B cell (primary cell): ENCODE results near the gene RIBC2. TPM values are rescaled to one million over a fixed set of nuclear protein-coding genes. Genes with fewer than 3 reads are reported as not detected.
"Not testable (repeated sequence)": the region's sequence is repeated elsewhere in the genome, so short reads cannot be mapped to it uniquely, and the experiment has no call there.

Experiments
- ATAC-seq: fragments of 200-7000 bp; cut with Tn5 transposase; one replicate; pipeline ENCODE4 v1.10.0; 2021; ENCODE audit warnings: low read depth, mild to moderate bottlenecking, moderate number of reproducible peaks, moderate library complexity
- CTCF ChIA-PET: fragments of 350-600 bp; sonication (Branson Sonifier 250); formaldehyde crosslinking; loops from one replicate; lab custom pipeline; 2021; ENCODE audit warnings: antibody characterized with exemption, inconsistent platforms; lab: Charles Lee
- POLR2A ChIA-PET: fragments of 350-600 bp; sonication (Branson Sonifier 250); formaldehyde crosslinking; loops from one replicate; lab custom pipeline; 2021; ENCODE audit warnings: antibody characterized with exemption; lab: Charles Lee
- DNase-seq: peaks from one replicate; pipeline ENCODE4 v3.0.0; 2013
- H2AFZ ChIP-seq: 2 replicates; pipeline ENCODE4 v1.6.1; 2012; ENCODE audit warnings: mild to moderate bottlenecking, low read depth, low read length; ENCODE audit not compliant: insufficient read depth, poor library complexity, severe bottlenecking
- H3K27ac ChIP-seq, 2 donors: 1 replicate in 1 of 2; 2 replicates in 1 of 2; pipeline ENCODE4 v1.5.1; 2012 to 2013; ENCODE audit warnings: low read length in 2 of 2, mild to moderate bottlenecking in 2 of 2, moderate library complexity in 1 of 2
- H3K27me3 ChIP-seq, 4 experiments: fragments of 200-600 bp in 1 of 4; sonication (generic) in 1 of 4; replicated peaks in 1 of 4; 1 replicate in 2 of 4; 2 replicates in 2 of 4; pipeline versions ENCODE4 v1.6.1 to v1.7.0; 2013 to 2016; ENCODE audit warnings: low read length in 3 of 4, mild to moderate bottlenecking in 2 of 4, mixed read lengths in 1 of 4, moderate library complexity in 1 of 4; ENCODE audit not compliant: insufficient read depth in 4 of 4, control insufficient read depth in 3 of 4; ENCODE audit errors: control extremely low read depth in 1 of 4
- H3K36me3 ChIP-seq, 2 experiments: replicated peaks in 1 of 2; 1 replicate in 1 of 2; 2 replicates in 1 of 2; pipeline versions ENCODE4 v1.6.1 to v1.7.1; 2013; ENCODE audit warnings: low read length in 1 of 2; ENCODE audit not compliant: insufficient read depth in 2 of 2, control insufficient read depth in 1 of 2; ENCODE audit errors: control extremely low read depth in 1 of 2, extremely low read depth in 1 of 2
- H3K4me1 ChIP-seq, 2 donors: fragments of 200-600 bp in 1 of 2; sonication (generic) in 1 of 2; 1 replicate in 1 of 2; 2 replicates in 1 of 2; pipeline versions ENCODE4 v1.5.1 to v1.6.1; 2013 to 2017; ENCODE audit warnings: low read length in 2 of 2; ENCODE audit not compliant: control insufficient read depth in 2 of 2, insufficient read depth in 2 of 2
- H3K4me2 ChIP-seq: replicated peaks from 2 replicates; pipeline ENCODE3; 2012; ENCODE audit warnings: mild to moderate bottlenecking, low read depth, low read length; ENCODE audit not compliant: poor library complexity, severe bottlenecking
- H3K4me3 ChIP-seq, 5 experiments: fragments of 200-600 bp in 1 of 5; sonication (generic) in 1 of 5; 1 replicate in 3 of 5; 2 replicates in 2 of 5; pipeline versions ENCODE4 v1.5.1 to v1.7.0; 2011 to 2016; ENCODE audit warnings: low read length in 4 of 5, mild to moderate bottlenecking in 4 of 5, low read depth in 2 of 5, control low read depth in 1 of 5, moderate library complexity in 1 of 5; ENCODE audit not compliant: insufficient read depth in 1 of 5; ENCODE audit errors: control extremely low read depth in 1 of 5, extremely low read depth in 1 of 5
- H3K79me2 ChIP-seq: fragments of 200-600 bp; sonication (generic); one replicate; pipeline ENCODE4 v1.6.0; 2016; ENCODE audit warnings: low read length; ENCODE audit not compliant: control insufficient read depth, insufficient read depth
- H3K9ac ChIP-seq: fragments of 200-600 bp; sonication (generic); 2 replicates; pipeline ENCODE4 v1.6.1; 2017; ENCODE audit warnings: mild to moderate bottlenecking, low read length, moderate library complexity
- H3K9me3 ChIP-seq, 3 donors: one replicate each; pipeline versions ENCODE4 v1.6.1 to v1.7.1; 2013; ENCODE audit warnings: low read length in 2 of 3; ENCODE audit not compliant: control insufficient read depth in 2 of 3, insufficient read depth in 1 of 3; ENCODE audit errors: control extremely low read depth in 1 of 3
- H4K20me1 ChIP-seq: 2 replicates; pipeline ENCODE4 v1.6.0; 2012; ENCODE audit warnings: mild to moderate bottlenecking, low read length; ENCODE audit not compliant: insufficient read depth, control insufficient read depth, poor library complexity, severe bottlenecking
- H3K27ac Mint-ChIP-seq: one replicate; pipeline ENCODE4 v1.8.0; 2021; ENCODE audit warnings: mixed read lengths
- H3K27me3 Mint-ChIP-seq: one replicate; pipeline ENCODE4 v1.8.0; 2021; ENCODE audit warnings: mixed read lengths
- H3K4me1 Mint-ChIP-seq: one replicate; pipeline ENCODE4 v1.8.0; 2021; ENCODE audit warnings: mixed read lengths
- H3K4me3 Mint-ChIP-seq: one replicate; pipeline ENCODE4 v1.8.0; 2021; ENCODE audit warnings: mixed read lengths
- H3K9me3 Mint-ChIP-seq: one replicate; pipeline ENCODE4 v1.8.0; 2022; ENCODE audit warnings: mixed read lengths; ENCODE audit not compliant: insufficient read depth
- EZH2 ChIP-seq: IDR thresholded peaks from 2 replicates; pipeline ENCODE4 v1.6.1; 2012; ENCODE audit warnings: borderline replicate concordance, low read depth, mild to moderate bottlenecking, moderate library complexity, low read length; ENCODE audit not compliant: insufficient read depth, poor library complexity, severe bottlenecking
- WGBS: methylation state at CpG from one replicate; pipeline ENCODE4 v1.1.5; 2013; ENCODE audit warnings: missing lambda C conversion rate; ENCODE audit not compliant: insufficient coverage; 5-methylcytosine and 5-hydroxymethylcytosine counted together
- intact Hi-C: fragments of 100-400 bp; cut with micrococcal nuclease; formaldehyde crosslinking; loops from one replicate; pipeline ENCODE4 v1.10.0; 2022
- polyA plus RNA-seq: library from polyadenylated mRNA; depleted of rRNA; stranded (reverse); fragments of >200 nt; gene quantifications from 2 replicates; pipeline ENCODE4 v1.2.3, GENCODE V29; 2012
- total RNA-seq, 2 donors: library from RNA; stranded (reverse); fragments of 120-200 nt in 1 of 2; gene quantifications; 1 replicate in 1 of 2; 2 replicates in 1 of 2; pipeline versions ENCODE4 v1.2.3 to v1.2.4, GENCODE V29; 2013 to 2022
- TF ChIP-seq, protein P1 (sequence below): fragments of 200-600 bp; IDR thresholded peaks from one replicate; pipeline ENCODE4 v1.8.0; 2022; ENCODE audit warnings: antibody characterized with exemption, mild to moderate bottlenecking

RIBC2 gene
- total and polyA plus RNA-seq, 2 donors (not counting 1 experiment from before 2014, with no cell fraction given) = not detected

DNA sequence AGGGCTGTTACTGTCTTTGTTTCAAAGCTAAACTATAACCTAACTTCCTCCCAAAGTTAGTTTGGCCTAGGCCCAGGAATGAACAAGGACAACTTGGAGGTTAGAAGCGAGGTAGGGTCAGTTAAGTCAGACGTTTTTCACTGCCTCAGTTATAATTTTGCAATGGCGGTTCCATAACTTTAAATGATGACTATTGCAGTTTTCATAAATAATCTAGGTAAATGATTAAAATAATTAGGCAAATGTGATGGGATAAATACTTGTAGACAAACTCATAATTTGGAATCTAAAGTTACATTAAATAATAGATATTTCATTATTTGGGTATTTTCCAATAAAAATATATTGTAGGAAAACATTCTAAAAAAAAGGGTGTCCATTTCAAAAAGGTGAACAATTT lies 39.9 kb upstream of the RIBC2 start:
- H3K9me3 ChIP-seq, CTCF ChIA-PET, H3K4me2 ChIP-seq, H3K4me3 ChIP-seq, intact Hi-C loops, H3K4me1 Mint-ChIP-seq, H3K79me2 ChIP-seq, H3K36me3 ChIP-seq, H3K27me3 ChIP-seq, H3K4me1 ChIP-seq, H4K20me1 ChIP-seq, H3K27me3 Mint-ChIP-seq, H3K9ac ChIP-seq, DNase-seq, POLR2A ChIA-PET, H3K9me3 Mint-ChIP-seq, H3K27ac Mint-ChIP-seq, H2AFZ ChIP-seq, ATAC-seq, H3K27ac ChIP-seq, H3K4me3 Mint-ChIP-seq: not testable (repeated sequence)
- WGBS = no CpG with 5 or more reads among the region's 3 CpGs

DNA sequence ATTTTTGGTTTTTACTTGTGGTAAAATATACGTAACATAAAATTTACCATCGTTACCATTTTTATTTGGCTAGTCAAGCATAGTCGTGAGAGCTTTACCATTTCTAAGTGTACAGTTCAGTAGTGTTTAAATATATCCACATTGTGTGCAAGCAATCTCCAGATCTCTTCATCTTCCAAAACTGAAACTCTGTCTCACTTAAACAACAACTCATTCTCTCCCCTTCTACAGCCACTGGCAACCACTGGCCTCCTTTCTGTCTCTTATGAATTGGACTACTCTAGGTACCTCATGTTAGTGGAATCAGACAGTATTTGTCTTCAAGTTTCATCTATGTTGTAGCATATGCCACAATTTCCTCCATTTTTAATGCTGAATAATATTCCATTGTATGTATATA lies 37.5 kb upstream of the RIBC2 start:
- DNase-seq = no peak
- Histone ChIP-seq H4K20me1 (no peaks in the 10 kb centered on the region), H3K36me3 (no peaks in the 10 kb centered on the region), H3K9me3 (no peaks in the 10 kb centered on the region), H3K4me2 (no peak overlapping the region), H3K27me3 (no peaks in the 10 kb centered on the region), H2AFZ (no peak overlapping the region), H3K4me3 (no peak overlapping the region), H3K79me2 (no peaks in the 10 kb centered on the region), H3K27ac (no peak overlapping the region), H3K4me1 (no peaks in the 10 kb centered on the region), H3K9ac (no peak overlapping the region)
- no CpG with 5 or more reads among the region's 3 CpGs for WGBS
- ChIA-PET CTCF (no interaction called here), POLR2A (no interaction called here)
- peaks cover 4% of the 10 kb centered on the region for H3K4me1 Mint-ChIP-seq
- intact Hi-C loops = no loop called here
- H3K4me3 Mint-ChIP-seq = no peak overlapping the region
- ATAC-seq = no peak
- no peaks in the 10 kb centered on the region for H3K27me3 Mint-ChIP-seq
- H3K9me3 Mint-ChIP-seq = no peaks in the 10 kb centered on the region
- TF ChIP-seq EZH2 = no peak
- TF ChIP-seq, protein P1, sequence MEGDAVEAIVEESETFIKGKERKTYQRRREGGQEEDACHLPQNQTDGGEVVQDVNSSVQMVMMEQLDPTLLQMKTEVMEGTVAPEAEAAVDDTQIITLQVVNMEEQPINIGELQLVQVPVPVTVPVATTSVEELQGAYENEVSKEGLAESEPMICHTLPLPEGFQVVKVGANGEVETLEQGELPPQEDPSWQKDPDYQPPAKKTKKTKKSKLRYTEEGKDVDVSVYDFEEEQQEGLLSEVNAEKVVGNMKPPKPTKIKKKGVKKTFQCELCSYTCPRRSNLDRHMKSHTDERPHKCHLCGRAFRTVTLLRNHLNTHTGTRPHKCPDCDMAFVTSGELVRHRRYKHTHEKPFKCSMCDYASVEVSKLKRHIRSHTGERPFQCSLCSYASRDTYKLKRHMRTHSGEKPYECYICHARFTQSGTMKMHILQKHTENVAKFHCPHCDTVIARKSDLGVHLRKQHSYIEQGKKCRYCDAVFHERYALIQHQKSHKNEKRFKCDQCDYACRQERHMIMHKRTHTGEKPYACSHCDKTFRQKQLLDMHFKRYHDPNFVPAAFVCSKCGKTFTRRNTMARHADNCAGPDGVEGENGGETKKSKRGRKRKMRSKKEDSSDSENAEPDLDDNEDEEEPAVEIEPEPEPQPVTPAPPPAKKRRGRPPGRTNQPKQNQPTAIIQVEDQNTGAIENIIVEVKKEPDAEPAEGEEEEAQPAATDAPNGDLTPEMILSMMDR = no peak
- no peak overlapping the region for H3K27ac Mint-ChIP-seq
